ENCODE measurements around the gene INTS6. TPM values are rescaled to one million over a fixed set of nuclear protein-coding genes. Genes with fewer than 3 reads are reported as not detected.
"Not testable (repeated sequence)": the region's sequence is repeated elsewhere in the genome, so short reads cannot be mapped to it uniquely, and the experiment has no call there.

INTS6 gene
- total RNA-seq, 1 donor from 2014 or later: 49.7 TPM

GRCh38 chr13:51453959-51454703, 1.3 kb upstream of the INTS6 start:
- peak; percentile 49 for DNase-seq (ENCODE audit: low spot score)

- peak; percentile 76 for DNase-seq (ENCODE audit: low spot score)
Observed at GRCh38 chr13:51453207-51453958, 547 bp upstream of the INTS6 start.

DNA sequence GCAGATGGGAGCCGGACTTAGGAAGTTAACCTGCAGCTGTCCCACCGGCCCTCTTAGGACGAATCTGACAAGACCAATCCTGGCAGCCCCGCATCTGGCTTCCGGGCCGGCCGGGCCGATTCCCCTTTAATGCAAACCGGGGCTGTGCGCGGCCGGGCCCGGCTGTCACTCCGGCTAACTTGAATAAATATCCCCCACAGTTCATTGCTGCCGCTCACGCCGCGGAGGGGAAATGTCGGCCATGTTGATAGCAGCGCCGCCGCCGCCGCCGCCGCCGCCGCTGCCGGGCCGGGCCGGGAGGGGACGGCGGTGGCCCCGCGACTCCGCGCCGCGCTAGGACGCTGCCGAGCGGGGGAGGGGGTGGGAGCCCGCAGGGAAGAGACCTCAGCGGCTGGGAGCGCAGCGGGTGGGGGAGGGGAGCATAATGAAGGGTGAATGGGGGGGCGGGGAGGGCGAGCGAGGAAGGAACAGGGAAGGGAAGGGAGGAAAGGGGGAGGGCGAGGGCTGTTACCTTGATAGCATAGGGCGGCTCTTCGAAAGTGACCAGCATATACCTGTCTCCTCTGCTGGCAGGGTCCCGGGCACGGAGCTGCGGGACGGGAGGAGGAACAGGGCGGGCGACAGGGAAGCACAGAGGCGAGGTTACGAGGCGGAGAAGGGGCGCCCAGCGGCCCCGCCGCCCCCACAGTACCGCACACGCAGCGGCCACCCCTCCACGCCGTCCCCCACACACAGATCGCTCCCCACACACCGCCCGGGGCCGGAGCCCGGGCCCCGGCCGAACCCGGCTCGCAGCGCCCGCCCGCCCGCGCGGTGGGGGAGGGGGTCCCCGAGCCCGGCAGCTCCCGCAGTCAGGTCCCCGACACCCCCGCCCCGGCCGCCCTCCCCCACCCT, 1.1 kb downstream of the INTS6 start:
- peak; percentile 87 for DNase-seq (ENCODE audit: low spot score)

DNA sequence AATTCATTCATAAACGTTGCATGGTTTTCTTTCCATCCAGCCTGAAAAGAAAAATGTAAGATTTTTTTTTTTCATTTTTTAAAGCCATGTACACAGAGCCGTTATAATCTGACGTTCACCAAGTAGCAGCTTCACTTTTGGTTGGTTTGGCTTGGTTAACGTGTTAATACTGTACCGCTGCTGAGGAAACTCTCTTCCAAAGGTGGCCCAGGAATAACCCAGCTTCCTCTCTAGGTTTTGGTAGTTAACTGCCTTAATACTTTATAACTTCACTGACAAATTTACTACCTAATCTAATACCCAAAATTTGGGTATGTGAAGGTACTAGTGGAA, 1.7 kb downstream of the INTS6 start:
- no peak for DNase-seq (ENCODE audit: low spot score)

- no peak for DNase-seq (ENCODE audit: low spot score)
Observed at GRCh38 chr13:51449018-51449417, 3.8 kb downstream of the INTS6 start.

- DNase-seq (ENCODE audit: low spot score): no peak
Observed at GRCh38 chr13:51444922-51445321, 7.9 kb downstream of the INTS6 start.

- DNase-seq (ENCODE audit: low spot score): no peak
Observed at GRCh38 chr13:51440381-51440780, 12.5 kb downstream of the INTS6 start.

DNA sequence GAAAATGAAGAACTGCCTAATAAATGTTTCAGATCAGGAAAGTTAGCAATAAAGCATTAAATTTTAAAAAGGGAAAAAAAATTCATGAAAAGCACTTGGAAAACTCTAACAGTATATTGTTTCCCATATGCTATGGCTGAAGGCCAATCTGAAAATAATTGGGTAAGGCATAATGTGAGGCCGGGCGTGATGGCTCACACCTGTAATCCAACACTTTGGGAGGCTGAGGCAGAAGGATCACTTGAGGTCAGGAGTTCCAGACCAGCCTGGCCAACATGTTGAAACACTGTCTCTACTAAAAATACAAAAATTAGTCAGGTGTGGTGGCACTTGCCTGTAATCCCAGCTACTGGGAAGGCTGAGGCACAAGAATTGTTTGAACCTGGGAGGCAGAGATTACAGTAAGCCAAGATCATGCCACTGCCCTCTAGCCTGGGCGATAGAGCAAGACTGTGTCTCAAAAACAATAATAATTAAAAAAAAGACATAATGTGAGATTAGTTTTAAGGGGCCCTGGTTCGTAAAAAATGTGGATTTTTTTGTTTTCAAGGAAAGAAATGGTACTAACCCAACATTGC, 15.2 kb downstream of the INTS6 start:
- no peak for DNase-seq (ENCODE audit: low spot score)

GRCh38 chr13:51435002-51435578, 17.7 kb downstream of the INTS6 start:
- DNase-seq (ENCODE audit: low spot score): no peak

DNA sequence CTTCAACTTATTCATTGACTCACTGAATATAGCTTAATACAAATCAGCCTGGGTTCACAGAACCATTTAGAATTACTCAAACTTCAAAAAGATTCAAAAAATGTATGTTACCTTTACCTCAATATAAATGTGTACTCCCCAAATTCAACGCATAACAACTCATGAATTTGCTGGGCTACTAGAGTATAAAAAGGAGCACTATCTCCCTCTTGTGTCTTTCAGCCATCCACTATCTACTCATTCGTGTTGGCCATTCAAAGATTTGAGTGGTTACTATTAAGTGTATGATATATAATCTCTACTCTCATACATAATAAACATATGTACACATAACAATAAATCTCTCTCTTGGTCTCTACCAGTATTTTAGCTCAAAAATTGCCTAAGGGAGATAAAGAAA, 20.3 kb downstream of the INTS6 start:
- DNase-seq (ENCODE audit: low spot score): no peak

- DNase-seq (ENCODE audit: low spot score): no peak
Observed at GRCh38 chr13:51426982-51427381, 25.9 kb downstream of the INTS6 start.

GRCh38 chr13:51425410-51426042, 27.3 kb downstream of the INTS6 start:
- DNase-seq (ENCODE audit: low spot score): no peak

- DNase-seq (ENCODE audit: low spot score): no peak
Observed at GRCh38 chr13:51423766-51424165, 29.1 kb downstream of the INTS6 start.

- DNase-seq (ENCODE audit: low spot score): no peak
Observed at GRCh38 chr13:51422484-51422883, 30.4 kb downstream of the INTS6 start.

- DNase-seq (ENCODE audit: low spot score): no peak
Observed at GRCh38 chr13:51420681-51421490, 31.9 kb downstream of the INTS6 start.

- DNase-seq (ENCODE audit: low spot score): no peak
Observed at GRCh38 chr13:51419001-51419636, 33.7 kb downstream of the INTS6 start.

DNA sequence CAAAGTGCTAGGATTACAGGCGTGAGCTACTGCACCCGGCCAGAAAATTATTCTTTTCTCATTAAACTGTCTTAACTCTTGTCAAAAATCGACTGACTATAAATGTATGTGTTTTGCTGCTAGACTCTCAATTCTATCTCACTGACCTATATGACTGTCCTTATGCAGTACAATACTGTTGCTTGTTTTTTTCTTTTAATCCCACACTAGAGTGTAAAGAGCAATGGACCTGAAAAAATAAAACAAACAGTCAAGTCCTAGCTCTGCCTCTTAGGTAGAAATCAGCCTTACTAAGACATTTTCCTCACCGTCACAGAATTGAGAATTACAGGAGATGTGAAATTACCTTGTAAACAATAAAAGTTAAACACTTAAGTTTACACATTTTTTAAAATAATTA, 35.1 kb downstream of the INTS6 start:
- DNase-seq (ENCODE audit: low spot score): no peak

- no peak for DNase-seq (ENCODE audit: low spot score)
Observed at GRCh38 chr13:51416107-51416506, 36.7 kb downstream of the INTS6 start.

GRCh38 chr13:51415339-51415738, 37.5 kb downstream of the INTS6 start:
- DNase-seq (ENCODE audit: low spot score): not testable (repeated sequence)

DNA sequence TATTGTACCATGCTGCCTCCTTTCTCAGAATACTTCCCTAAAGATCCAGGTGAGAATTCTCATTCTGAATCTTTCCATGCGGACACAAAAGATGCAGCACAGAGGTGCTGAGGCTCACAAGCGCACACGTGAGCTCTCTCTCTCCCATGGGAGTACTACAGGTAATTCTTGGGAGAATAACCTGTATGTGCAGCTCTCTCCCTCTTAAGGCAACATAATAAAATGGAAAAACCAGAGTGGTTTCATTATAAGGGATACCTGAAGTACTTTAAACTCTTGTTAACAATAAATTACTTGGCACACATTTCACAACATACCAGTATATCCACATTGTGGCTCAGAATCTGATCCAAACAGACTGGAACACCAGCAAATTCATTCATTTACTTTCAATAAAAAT, 40.4 kb downstream of the INTS6 start:
- no peak for DNase-seq (ENCODE audit: low spot score)
